ENCODE results near the gene SLC25A25.
A peak's percentile ranks its signal among the peaks of the same experiment; 100 is the strongest.

SLC25A25 gene

GRCh38 chr9:128145536-128145935 lies 77.5 kb downstream of the SLC25A25 start:
- no peak for DNase-seq (ENCODE audit: low read depth)

GRCh38 chr9:128145951-128146351 lies 77.9 kb downstream of the SLC25A25 start:
- DNase-seq (ENCODE audit: low read depth): no peak

DNA sequence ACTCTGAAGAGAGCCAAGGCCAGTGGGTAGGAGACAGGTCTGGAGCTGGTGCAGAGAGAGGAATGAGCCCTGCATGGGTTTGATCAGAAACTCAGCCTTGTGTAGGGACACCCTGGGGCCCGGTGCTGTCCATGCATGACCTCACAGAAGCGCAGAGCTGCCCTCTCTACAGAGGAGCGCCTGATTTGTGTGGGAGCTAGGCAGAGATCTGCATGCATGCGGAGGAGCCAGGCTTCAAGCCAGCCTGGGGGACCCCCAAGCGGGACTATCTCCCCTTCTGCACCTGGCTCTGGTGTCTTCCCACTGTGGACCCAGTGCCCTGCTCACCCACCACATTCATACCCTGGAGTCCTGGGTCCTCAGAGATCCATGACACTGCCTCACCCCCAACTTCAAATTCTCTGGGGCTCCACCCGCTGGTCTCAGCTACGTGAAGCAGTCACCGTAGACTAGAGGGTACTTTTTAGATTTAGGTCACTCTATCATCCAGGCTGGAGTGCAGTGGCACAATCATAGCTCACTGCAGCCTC lies 78.6 kb downstream of the SLC25A25 start:
- DNase-seq (ENCODE audit: low read depth): no peak

- DNase-seq (ENCODE audit: low read depth): no peak
Measured at GRCh38 chr9:128148509-128149000, 80.5 kb downstream of the SLC25A25 start.

DNA sequence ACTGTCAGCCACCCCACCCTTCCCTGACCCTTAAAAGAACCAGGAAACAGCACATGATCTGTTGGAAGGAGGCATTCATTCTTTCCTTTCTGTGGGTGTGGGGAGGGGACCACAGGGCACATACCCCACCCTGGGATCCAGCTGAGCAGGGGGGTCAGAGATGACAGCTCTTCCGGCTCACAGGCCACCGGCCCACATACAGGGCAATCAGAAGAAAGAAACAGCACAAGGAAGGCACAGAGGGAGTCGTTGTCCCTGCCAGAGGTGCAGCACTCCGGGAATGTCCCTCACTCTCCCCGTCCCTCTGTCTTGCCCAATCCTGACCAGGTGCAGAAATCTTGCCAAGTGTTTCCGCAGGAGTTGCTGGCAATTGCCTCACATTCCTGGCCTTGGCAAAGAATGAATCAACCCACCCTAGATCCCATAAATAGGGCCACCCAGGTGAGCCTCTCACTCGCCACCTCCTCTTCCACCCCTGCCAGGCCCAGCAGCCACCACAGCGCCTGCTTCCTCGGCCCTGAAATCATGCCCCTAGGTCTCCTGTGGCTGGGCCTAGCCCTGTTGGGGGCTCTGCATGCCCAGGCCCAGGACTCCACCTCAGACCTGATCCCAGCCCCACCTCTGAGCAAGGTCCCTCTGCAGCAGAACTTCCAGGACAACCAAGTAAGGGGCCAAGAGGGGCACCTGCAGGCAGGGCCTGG lies 81.1 kb downstream of the SLC25A25 start, which contains the start of gene LCN2:
TSS of gene LCN2 (plus strand) at position 453 of the 701 bp plus-strand sequence. CDS start at position 526, 73 bp downstream.
- no peak for DNase-seq (ENCODE audit: low read depth)

- DNase-seq (ENCODE audit: low read depth): no peak
Measured at GRCh38 chr9:128149951-128150593, 82.0 kb downstream of the SLC25A25 start.

GRCh38 chr9:128150594-128151308 lies 82.7 kb downstream of the SLC25A25 start:
- peak; percentile 46 for DNase-seq (ENCODE audit: low read depth)

- DNase-seq (ENCODE audit: low read depth): no peak
Measured at GRCh38 chr9:128151309-128152132, 83.5 kb downstream of the SLC25A25 start.

- DNase-seq (ENCODE audit: low read depth): no peak
Measured at GRCh38 chr9:128152133-128153059, 84.4 kb downstream of the SLC25A25 start.

GRCh38 chr9:128153060-128153946 lies 85.3 kb downstream of the SLC25A25 start:
- no peak for DNase-seq (ENCODE audit: low read depth)

DNA sequence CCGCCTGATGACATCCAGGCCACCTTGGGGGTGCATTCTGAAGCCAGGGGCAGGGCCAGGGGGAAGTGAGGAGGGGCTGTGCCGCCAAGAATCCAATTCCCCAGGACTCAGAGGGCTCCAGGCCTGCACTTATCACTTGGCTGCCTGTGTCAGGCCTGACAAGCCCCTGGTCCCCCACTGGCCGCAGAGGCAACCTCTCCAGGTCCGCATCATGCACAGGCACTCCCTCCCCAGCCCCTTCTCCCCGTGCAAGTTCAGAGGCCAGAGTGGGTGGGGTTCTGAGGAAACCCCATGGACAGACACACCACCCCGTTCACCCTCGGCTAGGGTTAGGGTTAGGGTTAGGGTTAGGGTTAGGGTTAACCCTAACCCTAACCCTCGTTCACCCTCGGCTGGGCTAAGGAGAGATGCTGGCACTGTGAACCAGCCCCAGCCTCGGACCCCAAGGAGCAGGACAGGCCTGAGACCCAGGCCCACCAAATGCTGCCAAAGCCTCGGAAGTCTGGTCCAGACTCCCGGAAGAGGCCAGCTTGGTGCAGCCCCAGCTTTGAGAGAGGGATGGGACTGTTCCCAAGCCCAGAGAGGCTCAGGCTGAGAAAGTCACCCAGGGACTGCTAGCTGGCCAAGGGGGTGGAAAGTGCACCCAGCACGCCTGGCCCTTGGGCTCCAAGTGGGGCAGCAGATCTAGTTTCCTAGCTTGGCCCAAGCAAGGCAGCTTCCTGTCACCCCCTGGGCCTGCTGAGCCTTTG lies 86.1 kb downstream of the SLC25A25 start:
- no peak for DNase-seq (ENCODE audit: low read depth)

GRCh38 chr9:128155736-128156500 lies 87.9 kb downstream of the SLC25A25 start:
- DNase-seq (ENCODE audit: low read depth): no peak

All from ELR (cell line).